ENCODE measurements around the gene NDUFV3. TPM values are rescaled to one million over a fixed set of nuclear protein-coding genes. Genes with fewer than 3 reads are reported as not detected.
A peak's percentile ranks its signal among the peaks of the same experiment; 100 is the strongest.
"Not testable (repeated sequence)": the region's sequence is repeated elsewhere in the genome, so short reads cannot be mapped to it uniquely, and the experiment has no call there.

Gene NDUFV3
- total RNA-seq, 1 experiment from 2014 or later, result 30.1 TPM

GRCh38 chr21:42931560-42932235 lies 38.6 kb downstream of the NDUFV3 start:
- no peak for DNase-seq (ENCODE audit: extremely low read depth, low read depth)

- not testable (repeated sequence) for DNase-seq (ENCODE audit: extremely low read depth, low read depth)
Measured at GRCh38 chr21:42932378-42933136, 39.4 kb downstream of the NDUFV3 start.

- DNase-seq (ENCODE audit: extremely low read depth, low read depth), result not testable (repeated sequence)
Measured at GRCh38 chr21:42933137-42933970, 40.2 kb downstream of the NDUFV3 start.

- not testable (repeated sequence) for DNase-seq (ENCODE audit: extremely low read depth, low read depth)
Measured at GRCh38 chr21:42933973-42934372, 40.9 kb downstream of the NDUFV3 start.

GRCh38 chr21:42936360-42936759 lies 43.3 kb downstream of the NDUFV3 start:
- not testable (repeated sequence) for DNase-seq (ENCODE audit: extremely low read depth, low read depth)

GRCh38 chr21:42937034-42937940 lies 44.2 kb downstream of the NDUFV3 start:
- DNase-seq (ENCODE audit: extremely low read depth, low read depth), result not testable (repeated sequence)

- no peak for DNase-seq (ENCODE audit: extremely low read depth, low read depth)
Measured at GRCh38 chr21:42937960-42938605, 45.0 kb downstream of the NDUFV3 start.

- not testable (repeated sequence) for DNase-seq (ENCODE audit: extremely low read depth, low read depth)
Measured at GRCh38 chr21:42938606-42938995, 45.5 kb downstream of the NDUFV3 start.

- peak; percentile 88 for DNase-seq (ENCODE audit: extremely low read depth, low read depth)
Measured at GRCh38 chr21:42939582-42940413, 46.7 kb downstream of the NDUFV3 start.

GRCh38 chr21:42941696-42942085 lies 48.6 kb downstream of the NDUFV3 start:
- no peak for DNase-seq (ENCODE audit: extremely low read depth, low read depth)

GRCh38 chr21:42942244-42942643 lies 49.1 kb downstream of the NDUFV3 start:
- DNase-seq (ENCODE audit: extremely low read depth, low read depth), result no peak

GRCh38 chr21:42949094-42949755 lies 56.1 kb downstream of the NDUFV3 start:
- not testable (repeated sequence) for DNase-seq (ENCODE audit: extremely low read depth, low read depth)

GRCh38 chr21:42951193-42951592 lies 58.1 kb downstream of the NDUFV3 start:
- DNase-seq (ENCODE audit: extremely low read depth, low read depth), result not testable (repeated sequence)

- no peak for DNase-seq (ENCODE audit: extremely low read depth, low read depth)
Measured at GRCh38 chr21:42956824-42957630, 63.9 kb downstream of the NDUFV3 start.

GRCh38 chr21:42958122-42958521 lies 65.0 kb downstream of the NDUFV3 start:
- not testable (repeated sequence) for DNase-seq (ENCODE audit: extremely low read depth, low read depth)

- DNase-seq (ENCODE audit: extremely low read depth, low read depth), result no peak
Measured at GRCh38 chr21:42959728-42960127, 66.6 kb downstream of the NDUFV3 start.

GRCh38 chr21:42962380-42963007 lies 69.4 kb downstream of the NDUFV3 start:
- DNase-seq (ENCODE audit: extremely low read depth, low read depth), result no peak

Measured in NCI-H460 (cell line).